PC-3 (cell line): Measurements from ENCODE around the gene SHROOM2. TPM values are rescaled to one million over a fixed set of nuclear protein-coding genes. Genes with fewer than 3 reads are reported as not detected.

ENCODE experiments used
- ATAC-seq: fragments of 200-7000 bp; cut with Tn5 transposase; 2 replicates; pipeline ENCODE4 v1.9.1; 2020; ENCODE audit warnings: mild to moderate bottlenecking, moderate library complexity
- BruUV-seq: library from RNA; stranded (reverse); fragments of 400-500 nt; replicated peaks from 2 replicates; lab custom pipeline; 2021; lab: Mats Ljungman, UMichigan
- CTCF ChIA-PET: fragments of 300-600 bp; sonication (Branson Sonifier 250); formaldehyde crosslinking; loops from one replicate; lab custom pipeline; 2022; ENCODE audit warnings: antibody characterized with exemption; lab: Charles Lee
- POLR2A ChIA-PET: fragments of 300-600 bp; sonication (Branson Sonifier 250); formaldehyde crosslinking; loops from one replicate; lab custom pipeline; 2022; ENCODE audit warnings: antibody characterized with exemption; ENCODE audit not compliant: unreplicated experiment; lab: Charles Lee
- DNase-seq: peaks from one replicate; pipeline ENCODE4 v3.0.0-alpha.2; 2015
- H2AFZ ChIP-seq: fragments of 300-600 bp; sonication (generic); 2 replicates; pipeline ENCODE4 v1.6.0; 2016; ENCODE audit warnings: antibody characterized with exemption, low read length
- H3F3A ChIP-seq: fragments of 300-600 bp; sonication (generic); one replicate; pipeline ENCODE4 v1.6.0; 2017; ENCODE audit warnings: antibody characterized with exemption, low read length, control low read depth, mild to moderate bottlenecking; ENCODE audit not compliant: unreplicated experiment
- H3K27ac ChIP-seq: fragments of 300-600 bp; sonication (generic); 2 replicates; pipeline ENCODE4 v1.5.1; 2016; ENCODE audit warnings: mild to moderate bottlenecking, low read length
- H3K27me3 ChIP-seq: fragments of 300-600 bp; sonication (generic); 2 replicates; pipeline ENCODE4 v1.6.1; 2016; ENCODE audit warnings: low read length, mixed read lengths
- H3K36me3 ChIP-seq: fragments of 300-600 bp; sonication (generic); 2 replicates; pipeline ENCODE4 v1.6.1; 2016; ENCODE audit warnings: low read depth, mixed run types, low read length, mixed read lengths
- H3K4me1 ChIP-seq: fragments of 300-600 bp; sonication (generic); 2 replicates; pipeline ENCODE4 v1.5.1; 2016; ENCODE audit warnings: low read length; ENCODE audit not compliant: insufficient read depth
- H3K4me2 ChIP-seq: fragments of 300-600 bp; sonication (generic); 2 replicates; pipeline ENCODE4 v1.6.0; 2016; ENCODE audit warnings: low read length
- H3K4me3 ChIP-seq: fragments of 300-600 bp; sonication (generic); 2 replicates; pipeline ENCODE4 v1.5.1; 2016; ENCODE audit warnings: mild to moderate bottlenecking, low read length, mixed read lengths
- H3K79me2 ChIP-seq: fragments of 300-600 bp; sonication (generic); 2 replicates; pipeline ENCODE4 v1.6.1; 2017; ENCODE audit warnings: low read length, mixed read lengths
- H3K9ac ChIP-seq: fragments of 300-600 bp; sonication (generic); 2 replicates; pipeline ENCODE4 v1.6.0; 2016; ENCODE audit warnings: mild to moderate bottlenecking, low read length
- H3K9me2 ChIP-seq: fragments of 300-600 bp; sonication (generic); replicated peaks from 2 replicates; pipeline ENCODE4 v1.6.1; 2016; ENCODE audit warnings: mixed run types, low read length, mixed read lengths
- H3K9me3 ChIP-seq: fragments of 300-600 bp; sonication (generic); 2 replicates; pipeline ENCODE4 v1.6.1; 2016; ENCODE audit warnings: low read length, mixed read lengths
- H4K20me1 ChIP-seq: fragments of 300-600 bp; sonication (generic); 2 replicates; pipeline ENCODE4 v1.6.1; 2016; ENCODE audit warnings: low read length, mixed read lengths
- EZH2 ChIP-seq: fragments of 300-600 bp; sonication (generic); IDR thresholded peaks from one replicate; pipeline ENCODE4 v1.6.1; 2017; ENCODE audit warnings: antibody characterized with exemption, mild to moderate bottlenecking, low read length; ENCODE audit not compliant: unreplicated experiment
- EZH2phosphoT487 ChIP-seq: fragments of 300-600 bp; sonication (generic); IDR thresholded peaks from 2 replicates; pipeline ENCODE4 v1.6.1; 2018; ENCODE audit warnings: mild to moderate bottlenecking, antibody characterized with exemption, low read length, borderline replicate concordance
- intact Hi-C: fragments of 100-400 bp; cut with micrococcal nuclease; formaldehyde crosslinking; loops from 2 replicates; pipeline ENCODE4 v1.9.0; 2023
- total RNA-seq: library from RNA; depleted of rRNA; stranded (reverse); fragments of >200 nt; gene quantifications from 2 replicates; pipeline ENCODE4 v1.2.3, GENCODE V29; 2014
- TF ChIP-seq, protein P1 (sequence below): fragments of 300-600 bp; sonication (generic); conservative IDR thresholded peaks from 2 replicates; pipeline ENCODE4 v1.5.1; 2017; ENCODE audit warnings: antibody characterized with exemption, low read depth, mild to moderate bottlenecking, low read length

Gene SHROOM2
- total RNA-seq, 1 experiment from 2014 or later: 6.5 TPM

DNA sequence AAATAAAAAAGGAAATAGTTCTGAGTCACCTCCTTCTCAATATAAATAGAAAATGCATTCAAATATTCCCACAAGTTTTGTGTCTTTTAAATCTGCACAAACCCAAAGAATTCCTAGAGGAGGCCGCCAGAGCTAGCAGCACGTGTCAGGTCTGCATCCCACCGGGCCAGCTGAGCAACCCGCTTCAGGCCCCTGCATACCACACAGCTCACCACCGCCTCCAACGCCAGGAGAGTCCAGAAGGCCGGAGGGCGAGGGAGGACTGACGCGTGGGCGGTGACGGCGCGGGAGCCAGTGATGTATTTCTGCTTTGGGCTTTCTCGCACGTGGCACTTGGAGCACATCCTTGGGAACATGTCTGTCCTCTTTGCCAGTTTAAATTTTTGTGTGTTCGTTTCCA is 119.1 kb downstream of the SHROOM2 start:
- TF ChIP-seq, protein P1, sequence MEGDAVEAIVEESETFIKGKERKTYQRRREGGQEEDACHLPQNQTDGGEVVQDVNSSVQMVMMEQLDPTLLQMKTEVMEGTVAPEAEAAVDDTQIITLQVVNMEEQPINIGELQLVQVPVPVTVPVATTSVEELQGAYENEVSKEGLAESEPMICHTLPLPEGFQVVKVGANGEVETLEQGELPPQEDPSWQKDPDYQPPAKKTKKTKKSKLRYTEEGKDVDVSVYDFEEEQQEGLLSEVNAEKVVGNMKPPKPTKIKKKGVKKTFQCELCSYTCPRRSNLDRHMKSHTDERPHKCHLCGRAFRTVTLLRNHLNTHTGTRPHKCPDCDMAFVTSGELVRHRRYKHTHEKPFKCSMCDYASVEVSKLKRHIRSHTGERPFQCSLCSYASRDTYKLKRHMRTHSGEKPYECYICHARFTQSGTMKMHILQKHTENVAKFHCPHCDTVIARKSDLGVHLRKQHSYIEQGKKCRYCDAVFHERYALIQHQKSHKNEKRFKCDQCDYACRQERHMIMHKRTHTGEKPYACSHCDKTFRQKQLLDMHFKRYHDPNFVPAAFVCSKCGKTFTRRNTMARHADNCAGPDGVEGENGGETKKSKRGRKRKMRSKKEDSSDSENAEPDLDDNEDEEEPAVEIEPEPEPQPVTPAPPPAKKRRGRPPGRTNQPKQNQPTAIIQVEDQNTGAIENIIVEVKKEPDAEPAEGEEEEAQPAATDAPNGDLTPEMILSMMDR: no peak
- TF ChIP-seq EZH2phosphoT487 (no peak), EZH2 (no peak)
- Histone ChIP-seq H3K79me2 (peaks cover 11% of the 10 kb centered on the region; the same call in 1 of the 2 replicates), H3K4me1 (peaks cover 72% of the 10 kb centered on the region), H3K9me3 (no peaks in the 10 kb centered on the region), H3K27ac (peak overlapping the region; percentile 26), H3K9ac (no peak overlapping the region), H3K9me2 (no peaks in the 10 kb centered on the region), H3K36me3 (no peaks in the 10 kb centered on the region), H3K4me3 (no peak overlapping the region), H3K4me2 (no peak overlapping the region), H3K27me3 (no peaks in the 10 kb centered on the region), H4K20me1 (no peaks in the 10 kb centered on the region), H2AFZ (no peak overlapping the region), H3F3A (peaks cover 5% of the 10 kb centered on the region)
- BruUV-seq: no TSS peak
- POLR2A ChIA-PET: no interaction called here
- intact Hi-C loops: no loop called here
- CTCF ChIA-PET: no interaction called here
- DNase-seq (no peak), ATAC-seq (no peak)

DNA sequence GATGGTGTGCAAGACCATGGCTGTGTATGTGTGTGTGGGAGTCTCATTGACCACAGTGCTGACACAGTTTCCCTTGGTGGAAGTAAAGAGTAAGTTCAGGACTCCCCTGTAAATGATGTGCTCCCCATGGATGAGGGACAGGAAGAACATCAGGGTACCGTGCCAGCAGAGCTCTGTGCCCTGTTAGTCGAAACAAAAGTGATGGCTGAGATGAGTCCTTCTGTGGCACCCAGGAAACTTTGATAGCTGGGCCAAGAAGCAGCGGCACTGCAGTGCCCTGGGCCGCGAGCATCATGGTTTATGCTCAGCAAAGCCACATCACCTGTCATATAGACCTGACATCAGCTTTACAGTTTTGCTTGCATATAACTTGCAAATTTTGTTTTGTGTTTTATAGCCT is 119.5 kb downstream of the SHROOM2 start:
- Histone ChIP-seq H3K4me2 (no peak overlapping the region), H3K27me3 (no peaks in the 10 kb centered on the region), H3F3A (peaks cover 5% of the 10 kb centered on the region), H3K9me2 (no peaks in the 10 kb centered on the region), H2AFZ (no peak overlapping the region), H3K79me2 (peaks cover 11% of the 10 kb centered on the region; the same call in 1 of the 2 replicates), H3K9me3 (no peaks in the 10 kb centered on the region), H3K9ac (no peak overlapping the region), H3K4me1 (peaks cover 72% of the 10 kb centered on the region), H3K27ac (peak overlapping the region; percentile 26), H3K36me3 (no peaks in the 10 kb centered on the region), H3K4me3 (no peak overlapping the region), H4K20me1 (no peaks in the 10 kb centered on the region)
- TF ChIP-seq, protein P1: no peak
- TF ChIP-seq EZH2 (no peak), EZH2phosphoT487 (no peak)
- ChIA-PET POLR2A (no interaction called here), CTCF (no interaction called here)
- ATAC-seq (no peak), DNase-seq (no peak)
- no TSS peak for BruUV-seq
- intact Hi-C loops: no loop called here

DNA sequence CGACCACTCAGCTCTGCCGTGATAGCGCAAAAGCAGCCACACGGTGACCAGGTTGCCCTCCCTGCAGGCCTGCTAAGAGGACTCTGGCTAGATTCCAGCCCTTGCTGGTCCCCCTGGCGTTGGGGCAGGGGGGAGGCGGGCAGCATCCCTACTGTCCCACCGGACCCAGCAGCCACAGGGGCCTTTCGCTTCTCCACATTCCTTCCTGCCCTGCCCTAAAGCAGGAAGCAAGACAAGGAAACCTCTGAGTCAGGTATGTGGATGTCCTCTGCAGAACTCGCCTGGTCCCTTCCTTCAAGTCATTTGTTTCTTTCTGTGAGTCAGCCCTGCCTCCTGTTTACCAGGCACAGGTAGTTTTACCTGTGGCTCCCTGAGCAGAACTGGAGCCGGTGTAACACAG is 120.7 kb downstream of the SHROOM2 start:
- H3K9me3 ChIP-seq: no peaks in the 10 kb centered on the region
- ChIA-PET CTCF (no interaction called here), POLR2A (no interaction called here)
- no peaks in the 10 kb centered on the region for H3K9me2 ChIP-seq
- TF ChIP-seq EZH2phosphoT487 (no peak), EZH2 (no peak)
- TF ChIP-seq, protein P1: no peak
- H3K4me2 ChIP-seq: peak overlapping the region; percentile 92
- H3K4me3 ChIP-seq: peak overlapping the region; percentile 63
- ATAC-seq (peak; percentile 53), DNase-seq (peak; percentile 90)
- peak overlapping the region; percentile 74 for H3K9ac ChIP-seq
- H3K27ac ChIP-seq: peak overlapping the region; percentile 98
- H4K20me1 ChIP-seq: no peaks in the 10 kb centered on the region
- peaks cover 11% of the 10 kb centered on the region; the same call in 1 of the 2 replicates for H3K79me2 ChIP-seq
- peaks cover 5% of the 10 kb centered on the region for H3F3A ChIP-seq
- H2AFZ ChIP-seq: peak overlapping the region; percentile 63; the same call in 1 of the 2 replicates
- intact Hi-C loops: no loop called here
- no peaks in the 10 kb centered on the region for H3K36me3 ChIP-seq
- H3K4me1 ChIP-seq: peaks cover 82% of the 10 kb centered on the region
- no TSS peak for BruUV-seq
- no peaks in the 10 kb centered on the region for H3K27me3 ChIP-seq
